ENCODE results near the gene PCDHGA4. TPM values are rescaled to one million over a fixed set of nuclear protein-coding genes. Genes with fewer than 3 reads are reported as not detected.

Gene PCDHGA4
- total RNA-seq, 4 donors from 2014 or later, result 2.7 to 4.0 (median 3.5) TPM

DNA sequence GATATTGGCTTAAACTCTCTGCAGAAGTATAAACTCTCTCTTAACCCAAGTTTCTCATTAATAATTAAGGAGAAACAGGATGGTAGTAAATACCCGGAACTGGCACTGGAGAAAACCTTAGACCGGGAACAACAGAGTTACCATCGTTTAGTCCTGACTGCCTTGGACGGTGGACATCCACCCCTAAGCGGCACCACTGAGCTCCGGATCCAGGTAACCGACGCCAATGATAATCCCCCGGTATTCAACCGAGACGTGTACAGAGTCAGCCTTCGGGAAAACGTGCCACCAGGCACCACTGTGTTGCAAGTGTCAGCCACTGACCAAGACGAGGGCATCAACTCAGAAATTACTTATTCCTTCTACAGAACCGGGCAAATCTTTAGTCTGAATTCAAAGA, 43.8 kb downstream of the PCDHGA4 start:
- TF ChIP-seq, protein P1, sequence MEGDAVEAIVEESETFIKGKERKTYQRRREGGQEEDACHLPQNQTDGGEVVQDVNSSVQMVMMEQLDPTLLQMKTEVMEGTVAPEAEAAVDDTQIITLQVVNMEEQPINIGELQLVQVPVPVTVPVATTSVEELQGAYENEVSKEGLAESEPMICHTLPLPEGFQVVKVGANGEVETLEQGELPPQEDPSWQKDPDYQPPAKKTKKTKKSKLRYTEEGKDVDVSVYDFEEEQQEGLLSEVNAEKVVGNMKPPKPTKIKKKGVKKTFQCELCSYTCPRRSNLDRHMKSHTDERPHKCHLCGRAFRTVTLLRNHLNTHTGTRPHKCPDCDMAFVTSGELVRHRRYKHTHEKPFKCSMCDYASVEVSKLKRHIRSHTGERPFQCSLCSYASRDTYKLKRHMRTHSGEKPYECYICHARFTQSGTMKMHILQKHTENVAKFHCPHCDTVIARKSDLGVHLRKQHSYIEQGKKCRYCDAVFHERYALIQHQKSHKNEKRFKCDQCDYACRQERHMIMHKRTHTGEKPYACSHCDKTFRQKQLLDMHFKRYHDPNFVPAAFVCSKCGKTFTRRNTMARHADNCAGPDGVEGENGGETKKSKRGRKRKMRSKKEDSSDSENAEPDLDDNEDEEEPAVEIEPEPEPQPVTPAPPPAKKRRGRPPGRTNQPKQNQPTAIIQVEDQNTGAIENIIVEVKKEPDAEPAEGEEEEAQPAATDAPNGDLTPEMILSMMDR (IDR thresholded peaks at IDR 0.05; ENCODE audit: low read depth), result no peak

DNA sequence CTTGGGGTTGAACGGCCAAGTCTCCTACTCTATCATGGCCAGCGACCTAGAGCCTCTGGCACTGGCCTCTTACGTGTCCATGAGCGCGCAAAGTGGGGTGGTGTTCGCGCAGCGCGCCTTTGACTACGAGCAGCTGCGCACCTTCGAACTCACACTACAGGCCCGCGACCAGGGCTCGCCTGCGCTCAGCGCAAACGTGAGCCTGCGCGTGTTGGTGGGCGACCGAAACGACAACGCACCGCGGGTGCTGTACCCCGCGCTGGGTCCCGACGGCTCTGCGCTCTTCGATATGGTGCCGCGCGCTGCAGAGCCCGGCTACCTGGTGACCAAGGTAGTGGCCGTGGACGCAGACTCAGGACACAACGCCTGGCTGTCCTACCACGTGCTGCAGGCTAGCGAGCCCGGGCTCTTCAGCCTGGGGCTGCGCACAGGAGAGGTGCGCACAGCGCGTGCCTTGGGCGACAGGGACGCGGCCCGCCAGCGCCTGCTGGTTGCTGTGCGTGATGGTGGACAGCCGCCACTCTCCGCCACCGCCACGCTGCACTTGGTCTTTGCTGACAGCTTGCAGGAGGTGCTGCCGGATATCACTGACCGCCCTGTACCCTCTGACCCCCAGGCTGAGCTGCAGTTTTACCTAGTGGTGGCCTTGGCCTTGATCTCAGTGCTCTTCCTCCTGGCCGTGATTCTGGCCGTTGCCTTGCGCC, 44.9 kb downstream of the PCDHGA4 start:
- TF ChIP-seq, protein P1 (IDR thresholded peaks at IDR 0.05; ENCODE audit: low read depth), result no peak

DNA sequence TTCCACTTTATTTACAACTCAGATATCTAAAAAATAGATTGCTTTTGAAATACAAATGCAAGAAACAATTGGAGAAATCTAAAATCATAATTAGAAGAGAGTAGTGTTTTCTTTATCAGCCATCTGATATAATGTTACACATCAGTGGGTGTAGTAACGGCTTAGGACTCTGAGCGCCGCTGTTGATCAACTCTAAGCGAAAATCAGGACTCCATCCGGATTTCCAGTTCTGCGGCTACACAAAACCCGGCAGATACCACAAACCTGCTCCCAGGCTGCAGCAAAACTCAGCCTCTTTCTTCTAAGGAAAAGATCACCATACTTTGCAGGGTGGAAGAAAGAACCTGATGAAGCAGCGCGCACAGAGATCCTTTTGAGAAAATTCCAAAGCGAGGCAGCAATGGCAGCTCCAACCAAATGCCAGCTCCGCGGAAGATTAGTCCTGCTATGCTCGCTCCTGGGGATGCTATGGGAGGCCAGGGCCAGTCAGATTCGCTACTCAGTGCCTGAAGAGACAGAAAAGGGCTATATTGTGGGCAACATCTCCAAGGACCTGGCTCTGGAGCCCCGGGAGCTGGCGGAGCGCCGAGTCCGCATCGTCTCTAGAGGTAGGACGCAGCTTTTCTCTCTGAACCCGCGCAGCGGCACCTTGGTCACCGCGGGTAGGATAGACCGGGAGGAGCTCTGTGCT, 47.9 kb downstream of the PCDHGA4 start, which contains the start of gene PCDHGA9:
Gene PCDHGA9, plus strand, starts transcription at position 226 of the 691 bp plus-strand sequence. Its CDS starts 175 bp downstream, at position 401.
- TF ChIP-seq, protein P1 (IDR thresholded peaks at IDR 0.05; ENCODE audit: low read depth), result no peak

DNA sequence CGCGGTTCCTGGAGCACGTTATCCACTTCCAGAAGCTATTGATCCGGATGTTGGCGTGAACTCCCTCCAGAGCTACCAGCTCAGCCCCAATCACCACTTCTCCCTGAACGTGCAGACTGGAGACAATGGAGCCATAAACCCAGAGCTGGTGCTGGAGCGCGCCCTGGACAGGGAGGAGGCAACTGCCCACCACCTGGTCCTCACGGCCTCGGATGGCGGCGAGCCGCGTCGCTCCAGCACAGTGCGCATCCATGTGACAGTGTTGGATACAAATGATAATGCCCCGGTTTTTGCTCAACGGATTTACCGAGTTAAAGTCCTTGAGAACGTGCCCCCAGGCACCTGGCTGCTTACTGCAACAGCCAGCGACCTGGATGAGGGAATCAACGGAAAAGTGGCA, 48.6 kb downstream of the PCDHGA4 start:
- TF ChIP-seq, protein P1 (IDR thresholded peaks at IDR 0.05; ENCODE audit: low read depth), result no peak

Other genes starting within 250 kb of the PCDHGA4 start
- 1 to 10 TPM; 2.0 to 7.0 (median 4.1) TPM for gene PCDHB4, start 233.2 kb upstream of the PCDHGA4 start, total RNA-seq
- 1 to 10 TPM in 2 of 4 donors, under 1 TPM in 2; 0.33 to 3.4 (median 1.6) TPM for gene PCDHB5, start 219.8 kb upstream of the PCDHGA4 start, total RNA-seq
- gene PCDHB6, start 205.0 kb upstream of the PCDHGA4 start, total RNA-seq, result 1 to 10 TPM in 1 of 4 donors, under 1 TPM in 2, not detected in 1; 0.85 to 1.3 (median 0.94) TPM
- gene PCDHB7, start 182.4 kb upstream of the PCDHGA4 start, total RNA-seq, result 1 to 10 TPM in 3 of 4 donors, under 1 TPM in 1; 0.49 to 1.5 (median 1.3) TPM
- gene PCDHB8, start 177.2 kb upstream of the PCDHGA4 start, total RNA-seq, result 1 to 10 TPM in 1 of 4 donors, under 1 TPM in 3; 0.38 to 1.1 (median 0.67) TPM
- 1 to 10 TPM; 2.2 to 4.9 (median 2.7) TPM for gene PCDHB16, start 172.6 kb upstream of the PCDHGA4 start, total RNA-seq
- 1 to 10 TPM; 1.0 to 2.4 (median 2.1) TPM for gene PCDHB9, start 167.9 kb upstream of the PCDHGA4 start, total RNA-seq
- 1 to 10 TPM; 2.4 to 4.7 (median 2.4) TPM for gene PCDHB10, start 162.7 kb upstream of the PCDHGA4 start, total RNA-seq
- 1 to 10 TPM; 1.4 to 3.5 (median 2.1) TPM for gene PCDHB11, start 155.4 kb upstream of the PCDHGA4 start, total RNA-seq
- 1 to 10 TPM; 1.0 to 3.1 (median 2.3) TPM for gene PCDHB12, start 146.3 kb upstream of the PCDHGA4 start, total RNA-seq
- 1 to 10 TPM; 1.9 to 3.8 (median 2.8) TPM for gene PCDHB13, start 141.1 kb upstream of the PCDHGA4 start, total RNA-seq
- gene PCDHB14, start 131.7 kb upstream of the PCDHGA4 start, total RNA-seq, result 1 to 10 TPM; 1.8 to 3.8 (median 2.1) TPM
- 1 to 10 TPM in 2 of 4 donors, under 1 TPM in 2; 0.34 to 1.9 (median 0.96) TPM for gene PCDHB15, start 109.6 kb upstream of the PCDHGA4 start, total RNA-seq
- gene SLC25A2, start 51.0 kb upstream of the PCDHGA4 start, total RNA-seq, result 1 to 10 TPM in 2 of 4 donors, under 1 TPM in 2; 0.85 to 2.3 (median 1.0) TPM
- 10 to 100 TPM; 41.1 to 77.9 (median 50.1) TPM for gene TAF7, start 34.2 kb upstream of the PCDHGA4 start, total RNA-seq
- under 1 TPM; under 0.01 to 0.38 (median 0.33) TPM for gene PCDHGA1, start 24.5 kb upstream of the PCDHGA4 start, total RNA-seq
- 1 to 10 TPM; 2.3 to 6.5 (median 2.6) TPM for gene PCDHGA2, start 16.3 kb upstream of the PCDHGA4 start, total RNA-seq
- 1 to 10 TPM; 1.8 to 3.6 (median 2.4) TPM for gene PCDHGA3, start 11.2 kb upstream of the PCDHGA4 start, total RNA-seq
- 1 to 10 TPM in 3 of 4 donors, under 1 TPM in 1; 0.75 to 2.3 (median 1.5) TPM for gene PCDHGB1, start 4.9 kb upstream of the PCDHGA4 start, total RNA-seq
- gene PCDHGB2, start 5.0 kb downstream of the PCDHGA4 start, total RNA-seq, result 1 to 10 TPM; 2.1 to 5.3 (median 3.8) TPM
- gene PCDHGA5, start 9.1 kb downstream of the PCDHGA4 start, total RNA-seq, result 1 to 10 TPM; 2.7 to 5.8 (median 3.3) TPM
- 1 to 10 TPM; 1.5 to 4.4 (median 1.9) TPM for gene PCDHGB3, start 15.2 kb downstream of the PCDHGA4 start, total RNA-seq
- 1 to 10 TPM; 3.1 to 6.2 (median 3.4) TPM for gene PCDHGA6, start 18.9 kb downstream of the PCDHGA4 start, total RNA-seq
- gene PCDHGA7, start 27.7 kb downstream of the PCDHGA4 start, total RNA-seq, result 1 to 10 TPM; 1.8 to 5.1 (median 3.7) TPM
- 1 to 10 TPM; 2.3 to 4.1 (median 3.1) TPM for gene PCDHGB4, start 32.7 kb downstream of the PCDHGA4 start, total RNA-seq
- gene PCDHGA8, start 37.6 kb downstream of the PCDHGA4 start, total RNA-seq, result 1 to 10 TPM; 1.5 to 2.8 (median 1.5) TPM
- 1 to 10 TPM; 5.3 to 7.0 (median 6.7) TPM for gene PCDHGB5, start 42.9 kb downstream of the PCDHGA4 start, total RNA-seq
- 1 to 10 TPM; 4.1 to 8.3 (median 5.6) TPM for gene PCDHGA9, start 47.8 kb downstream of the PCDHGA4 start, total RNA-seq
- 1 to 10 TPM; 4.6 to 7.7 (median 5.8) TPM for gene PCDHGB6, start 53.0 kb downstream of the PCDHGA4 start, total RNA-seq
- 1 to 10 TPM; 4.4 to 6.0 (median 4.6) TPM for gene PCDHGA10, start 58.0 kb downstream of the PCDHGA4 start, total RNA-seq
- gene PCDHGB7, start 62.7 kb downstream of the PCDHGA4 start, total RNA-seq, result 10 to 100 TPM in 1 of 4 donors, 1 to 10 TPM in 3; 7.2 to 10.4 (median 8.2) TPM
- 1 to 10 TPM; 3.4 to 6.2 (median 4.2) TPM for gene PCDHGA11, start 66.0 kb downstream of the PCDHGA4 start, total RNA-seq
- 1 to 10 TPM; 3.8 to 9.2 (median 5.7) TPM for gene PCDHGA12, start 75.5 kb downstream of the PCDHGA4 start, total RNA-seq
- gene PCDHGC3, start 120.9 kb downstream of the PCDHGA4 start, total RNA-seq, result 10 to 100 TPM; 16.5 to 35.4 (median 30.4) TPM
- 10 to 100 TPM in 1 of 4 donors, 1 to 10 TPM in 3; 1.0 to 10.9 (median 1.9) TPM for gene PCDHGC4, start 130.0 kb downstream of the PCDHGA4 start, total RNA-seq
- gene PCDHGC5, start 134.1 kb downstream of the PCDHGA4 start, total RNA-seq, result 1 to 10 TPM in 2 of 4 donors, under 1 TPM in 2; 0.82 to 1.8 (median 1.2) TPM